Stimulated activated CD4-positive, alpha-beta T cell treated with anti-CD3 and anti-CD28 coated beads, Interleukin-4, amount 100 ng/mL, for 48 hours (primary cell): ENCODE measurements around the gene TAF1B.

ENCODE experiments used
- DNase-seq, 2 donors: peaks; one replicate each; pipeline ENCODE4 v3.0.0-alpha.2; 2020; ENCODE audit warnings: low read depth in 2 of 2

The TAF1B gene

GRCh38 chr2:9843229-9844035, at the start of gene TAF1B:
Gene TAF1B (plus strand): TSS chr2:9843474. CDS start chr2:9843542, 68 bp downstream.
- peak; percentile 83 for DNase-seq

GRCh38 chr2:9793918-9794717, 49.2 kb upstream of the TAF1B start:
- no peak for DNase-seq

GRCh38 chr2:9795071-9795470, 48.2 kb upstream of the TAF1B start:
- DNase-seq: no peak

- DNase-seq: no peak
Measured at GRCh38 chr2:9796056-9797010, 46.9 kb upstream of the TAF1B start.

GRCh38 chr2:9797086-9797485, 46.2 kb upstream of the TAF1B start:
- DNase-seq: no peak

GRCh38 chr2:9797681-9798556, 45.4 kb upstream of the TAF1B start:
- DNase-seq: no peak

- DNase-seq: no peak
Measured at GRCh38 chr2:9799011-9799596, 44.2 kb upstream of the TAF1B start.

- peak; percentile 81 to 86 for DNase-seq
Measured at GRCh38 chr2:9799729-9800632, 43.3 kb upstream of the TAF1B start.

GRCh38 chr2:9800639-9800974, 42.7 kb upstream of the TAF1B start:
- DNase-seq: no peak

- peak; percentile 38 to 59 for DNase-seq
Measured at GRCh38 chr2:9800975-9801726, 42.1 kb upstream of the TAF1B start.

GRCh38 chr2:9802576-9802993, 40.7 kb upstream of the TAF1B start:
- no peak for DNase-seq

GRCh38 chr2:9803023-9803805, 40.1 kb upstream of the TAF1B start:
- DNase-seq: no peak

- no peak for DNase-seq
Measured at GRCh38 chr2:9805435-9806297, 37.6 kb upstream of the TAF1B start.

GRCh38 chr2:9806298-9806610, 37.0 kb upstream of the TAF1B start:
- DNase-seq: no peak

GRCh38 chr2:9806656-9807055, 36.6 kb upstream of the TAF1B start:
- DNase-seq: no peak

- DNase-seq: no peak
Measured at GRCh38 chr2:9807056-9807455, 36.2 kb upstream of the TAF1B start.
